Mesendoderm (in vitro differentiated cells): ENCODE results near the gene ZBTB40.
A peak's percentile ranks its signal among the peaks of the same experiment; 100 is the strongest.

ENCODE experiments used
- DNase-seq: peaks from one replicate; pipeline ENCODE4 v3.0.0; 2013
- H2AK5ac ChIP-seq: 2 replicates; pipeline ENCODE4 v1.6.1; 2013; ENCODE audit warnings: low read length, inconsistent platforms
- H2BK120ac ChIP-seq: 2 replicates; pipeline ENCODE4 v1.6.1; 2013; ENCODE audit warnings: low read depth, mild to moderate bottlenecking, low read length, moderate library complexity, mixed read lengths
- H2BK15ac ChIP-seq: replicated peaks from 2 replicates; pipeline ENCODE4 v1.6.1; 2013; ENCODE audit warnings: low read depth, mild to moderate bottlenecking, moderate library complexity
- H2BK5ac ChIP-seq: 2 replicates; pipeline ENCODE4 v1.6.1; 2013; ENCODE audit warnings: low read length, inconsistent platforms
- H3K18ac ChIP-seq: 2 replicates; pipeline ENCODE4 v1.6.1; 2013; ENCODE audit warnings: mild to moderate bottlenecking, low read length, mixed read lengths
- H3K23ac ChIP-seq: one replicate; pipeline ENCODE4 v1.6.1; 2013; ENCODE audit warnings: low read length
- H3K27ac ChIP-seq: 2 replicates; pipeline ENCODE4 v1.5.1; 2013; ENCODE audit warnings: low read depth, mild to moderate bottlenecking, inconsistent platforms, low read length, moderate library complexity
- H3K27me3 ChIP-seq: 2 replicates; pipeline ENCODE4 v1.6.1; 2013; ENCODE audit warnings: low read length, control low read depth, mild to moderate bottlenecking, inconsistent platforms; ENCODE audit not compliant: insufficient read depth, poor library complexity
- H3K36me3 ChIP-seq: 2 replicates; pipeline ENCODE4 v1.6.1; 2013; ENCODE audit warnings: low read length, inconsistent platforms; ENCODE audit not compliant: control insufficient read depth, insufficient read depth
- H3K4ac ChIP-seq: one replicate; pipeline ENCODE4 v1.6.1; 2013; ENCODE audit warnings: low read depth, mild to moderate bottlenecking, low read length, moderate library complexity
- H3K4me1 ChIP-seq: 2 replicates; pipeline ENCODE4 v1.6.1; 2013; ENCODE audit warnings: low read depth, low read length, inconsistent platforms; ENCODE audit not compliant: control insufficient read depth
- H3K4me2 ChIP-seq: 2 replicates; pipeline ENCODE4 v1.6.1; 2013; ENCODE audit warnings: low read length
- H3K4me3 ChIP-seq: 2 replicates; pipeline ENCODE4 v1.5.1; 2013; ENCODE audit warnings: mild to moderate bottlenecking, low read length
- H3K56ac ChIP-seq: one replicate; pipeline ENCODE4 v1.6.1; 2013; ENCODE audit warnings: low read length
- H3K79me1 ChIP-seq: 2 replicates; pipeline ENCODE4 v1.6.1; 2013; ENCODE audit warnings: low read length, inconsistent platforms
- H3K79me2 ChIP-seq: 2 replicates; pipeline ENCODE4 v1.6.1; 2013; ENCODE audit warnings: mild to moderate bottlenecking, low read length; ENCODE audit not compliant: control insufficient read depth, insufficient read depth
- H3K9ac ChIP-seq: 2 replicates; pipeline ENCODE4 v1.6.1; 2013; ENCODE audit warnings: low read length, inconsistent platforms
- H4K5ac ChIP-seq: one replicate; pipeline ENCODE4 v1.6.1; 2013; ENCODE audit warnings: low read length
- H4K8ac ChIP-seq: one replicate; pipeline ENCODE4 v1.6.1; 2013; ENCODE audit warnings: low read depth, mild to moderate bottlenecking, control low read depth, low read length, moderate library complexity
- WGBS: extraction: QIAGEN DNeasy Blood & Tissue Kit; methylation state at CpG from one replicate; pipeline ENCODE4 v1.1.7; 2013; ENCODE audit warnings: low lambda C conversion rate, missing lambda C conversion rate; ENCODE audit not compliant: insufficient coverage; ENCODE audit errors: extremely low coverage; 5-methylcytosine and 5-hydroxymethylcytosine counted together

ZBTB40 gene

DNA sequence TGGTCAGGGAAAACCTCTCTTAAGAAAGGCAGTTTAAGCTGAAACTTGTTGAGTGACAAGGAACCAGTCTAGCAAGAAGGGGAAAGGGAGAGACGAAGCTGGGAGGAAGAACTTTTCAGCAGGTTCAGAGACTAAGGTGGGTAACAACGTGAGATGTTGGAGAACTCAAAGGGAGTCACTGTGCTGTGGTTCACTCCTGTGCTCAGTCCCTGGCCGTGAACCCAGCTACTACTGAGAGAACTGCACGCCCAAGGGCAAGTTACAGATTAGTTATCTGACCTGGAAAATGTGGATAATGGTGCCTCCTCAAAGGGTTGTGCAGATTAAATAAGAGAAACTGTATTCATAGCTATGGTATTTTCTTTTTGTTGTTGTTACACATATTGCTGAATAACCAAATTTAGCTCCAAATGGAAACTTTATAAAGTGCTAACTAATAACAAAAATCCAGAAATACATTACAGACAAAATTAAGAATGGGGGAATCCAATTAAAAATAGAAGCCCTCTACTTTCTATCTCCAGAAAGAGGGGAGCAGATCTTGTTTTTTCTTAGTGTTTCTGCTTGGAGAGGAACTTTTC lies 2.9 kb downstream of the ZBTB40 start:
- no peak overlapping the region for H3K23ac ChIP-seq
- peaks cover 4% of the 10 kb centered on the region for H3K79me1 ChIP-seq
- H3K18ac ChIP-seq: no peak overlapping the region
- H3K79me2 ChIP-seq: peaks cover 9% of the 10 kb centered on the region
- WGBS: no CpG with 5 or more reads among the region's 4 CpGs
- H3K4me1 ChIP-seq: no peaks in the 10 kb centered on the region
- no peak overlapping the region for H3K4me3 ChIP-seq
- no peak overlapping the region for H4K5ac ChIP-seq
- no peak overlapping the region for H3K4ac ChIP-seq
- H2BK5ac ChIP-seq: no peak overlapping the region
- no peak for DNase-seq
- H2BK120ac ChIP-seq: no peak overlapping the region
- no peak overlapping the region for H3K27ac ChIP-seq
- no peak overlapping the region for H2BK15ac ChIP-seq
- H3K9ac ChIP-seq: peak overlapping the region; percentile 9
- H3K4me2 ChIP-seq: no peak overlapping the region
- H3K27me3 ChIP-seq: no peaks in the 10 kb centered on the region
- peak overlapping the region; percentile 35 for H3K56ac ChIP-seq
- H2AK5ac ChIP-seq: no peak overlapping the region
- no peaks in the 10 kb centered on the region for H3K36me3 ChIP-seq
- H4K8ac ChIP-seq: no peak overlapping the region

DNA sequence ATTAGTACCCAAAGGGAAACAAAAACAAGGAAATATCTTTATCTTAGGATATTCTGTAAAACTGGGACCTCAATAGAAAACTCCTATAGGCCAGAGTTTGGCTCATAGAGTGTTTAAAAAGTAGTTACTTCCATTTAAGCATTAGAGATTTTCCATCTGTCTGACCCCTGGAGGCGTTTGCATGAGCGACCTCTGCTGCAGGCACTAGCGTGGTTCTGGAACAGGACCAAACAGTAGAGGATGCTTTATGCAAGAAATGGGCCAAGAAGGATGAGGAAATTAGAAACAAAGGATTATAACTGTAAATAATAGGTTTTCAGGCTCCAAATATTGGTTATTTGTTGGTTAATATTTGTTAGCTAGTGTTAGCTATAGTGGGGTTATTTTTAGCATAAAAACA lies 5.7 kb downstream of the ZBTB40 start:
- Histone ChIP-seq H3K27ac (no peak overlapping the region), H2BK15ac (no peak overlapping the region), H2BK5ac (no peak overlapping the region), H3K23ac (no peak overlapping the region), H2BK120ac (no peak overlapping the region), H3K79me2 (peaks cover 12% of the 10 kb centered on the region), H3K4me3 (no peak overlapping the region), H3K18ac (no peak overlapping the region), H2AK5ac (no peak overlapping the region), H4K5ac (no peak overlapping the region), H3K56ac (no peak overlapping the region), H3K4me1 (no peaks in the 10 kb centered on the region), H3K27me3 (no peaks in the 10 kb centered on the region), H3K9ac (no peak overlapping the region), H3K36me3 (no peaks in the 10 kb centered on the region), H3K4ac (no peak overlapping the region), H3K4me2 (no peak overlapping the region), H4K8ac (no peak overlapping the region), H3K79me1 (peaks cover 7% of the 10 kb centered on the region)
- DNase-seq: no peak
- no CpG with 5 or more reads among the region's 3 CpGs for WGBS

DNA sequence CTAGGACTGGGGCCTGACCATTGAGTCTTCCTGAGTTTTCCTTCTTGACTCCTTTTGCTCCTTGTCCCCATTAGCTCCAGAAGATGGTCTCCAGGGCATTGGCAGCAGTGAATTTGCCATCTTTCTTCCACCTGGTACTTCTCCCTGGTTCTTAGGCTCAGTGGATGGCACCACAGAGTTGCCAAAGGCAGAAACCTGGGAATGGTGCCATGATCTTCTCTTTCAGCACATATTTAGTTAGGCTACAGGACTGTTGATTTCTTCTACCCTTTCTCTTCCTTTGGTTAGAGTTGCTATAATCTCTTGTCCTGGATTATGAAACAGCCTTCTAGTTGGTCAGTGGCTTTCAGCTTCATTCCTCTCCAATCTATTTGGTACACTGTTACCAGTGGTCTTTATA lies 6.2 kb downstream of the ZBTB40 start:
- H3K4me1 ChIP-seq: no peaks in the 10 kb centered on the region
- H3K18ac ChIP-seq: no peak overlapping the region
- H3K4ac ChIP-seq: no peak overlapping the region
- no peak overlapping the region for H4K5ac ChIP-seq
- H3K79me1 ChIP-seq: peaks cover 7% of the 10 kb centered on the region
- H3K4me2 ChIP-seq: no peak overlapping the region
- no peak overlapping the region for H3K56ac ChIP-seq
- H3K4me3 ChIP-seq: no peak overlapping the region
- H4K8ac ChIP-seq: no peak overlapping the region
- no peak overlapping the region for H2BK5ac ChIP-seq
- H3K36me3 ChIP-seq: no peaks in the 10 kb centered on the region
- H3K23ac ChIP-seq: no peak overlapping the region
- H2BK15ac ChIP-seq: no peak overlapping the region
- H2AK5ac ChIP-seq: no peak overlapping the region
- H3K27ac ChIP-seq: no peak overlapping the region
- H3K9ac ChIP-seq: no peak overlapping the region
- no peak overlapping the region for H2BK120ac ChIP-seq
- no peaks in the 10 kb centered on the region for H3K27me3 ChIP-seq
- no peak for DNase-seq
- peaks cover 12% of the 10 kb centered on the region for H3K79me2 ChIP-seq

DNA sequence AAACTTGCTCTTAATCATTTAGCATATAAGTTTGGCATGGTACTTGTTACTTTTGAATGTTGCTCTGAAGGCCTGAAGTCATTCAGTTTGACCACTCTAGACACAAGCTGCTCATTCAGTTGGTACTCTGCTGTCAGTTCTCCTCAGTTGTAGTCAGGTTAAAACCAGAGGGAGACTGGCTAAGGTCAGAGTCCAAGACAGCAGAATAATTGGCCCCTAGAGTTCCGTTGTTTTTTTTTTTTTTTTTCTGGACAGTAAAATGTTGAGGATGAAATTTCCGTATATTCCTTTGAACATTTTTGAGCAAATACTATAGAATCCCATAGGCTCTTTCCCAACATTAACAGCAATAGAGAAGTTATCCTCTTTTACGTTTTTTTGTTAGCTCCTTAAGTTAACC lies 9.4 kb downstream of the ZBTB40 start:
- Histone ChIP-seq H4K8ac (no peak overlapping the region), H3K9ac (no peak overlapping the region), H3K4me1 (no peaks in the 10 kb centered on the region), H3K36me3 (no peaks in the 10 kb centered on the region), H3K23ac (no peak overlapping the region), H3K56ac (no peak overlapping the region), H2AK5ac (no peak overlapping the region), H3K4me2 (no peak overlapping the region), H4K5ac (no peak overlapping the region), H2BK15ac (no peak overlapping the region), H2BK120ac (no peak overlapping the region), H3K79me2 (peaks cover 10% of the 10 kb centered on the region), H3K27me3 (no peaks in the 10 kb centered on the region), H3K4ac (no peak overlapping the region), H2BK5ac (no peak overlapping the region), H3K79me1 (peaks cover 7% of the 10 kb centered on the region), H3K27ac (no peak overlapping the region), H3K18ac (no peak overlapping the region), H3K4me3 (no peak overlapping the region)
- no CpG with 5 or more reads among the region's 3 CpGs for WGBS
- DNase-seq: no peak

DNA sequence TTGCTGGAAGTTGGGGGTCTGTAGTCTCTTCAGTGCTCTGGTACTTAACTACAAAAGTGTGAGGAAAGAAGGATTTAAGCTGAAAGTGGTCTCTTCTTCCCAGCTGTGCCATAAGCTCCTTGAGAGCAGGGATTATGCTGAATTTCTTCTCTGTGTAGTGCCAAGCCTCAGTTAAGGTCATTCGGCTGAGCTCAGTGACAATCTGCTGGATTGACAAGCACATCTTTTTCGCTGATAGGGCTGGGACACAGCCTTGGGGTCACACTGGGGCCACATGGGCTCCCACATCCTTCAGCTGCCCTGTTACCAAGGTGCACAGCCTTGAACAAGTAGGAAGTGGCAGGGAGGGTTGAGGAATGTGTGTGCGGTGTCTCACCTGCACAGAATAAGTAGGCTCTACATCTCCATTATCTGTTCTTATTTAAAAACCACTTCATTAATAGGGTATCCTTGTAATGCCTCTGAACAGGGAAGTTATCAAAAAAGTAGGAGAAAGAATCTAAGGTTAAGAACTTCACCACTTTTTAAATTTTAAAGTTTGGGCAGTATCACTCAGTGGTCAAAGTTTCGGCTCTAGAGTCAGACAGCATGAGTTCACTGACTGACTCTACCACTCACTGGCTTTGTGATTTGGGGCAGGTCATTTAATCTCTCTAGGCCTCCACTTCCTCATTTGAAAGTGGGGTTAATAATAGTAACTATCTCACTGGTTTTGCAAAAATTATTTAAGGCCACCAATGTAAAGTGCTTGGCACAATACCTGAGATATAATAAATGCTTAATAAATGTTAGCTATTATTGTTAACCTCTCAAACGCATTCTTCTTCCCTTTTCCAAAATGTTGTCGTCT lies 10.3 kb downstream of the ZBTB40 start:
- Histone ChIP-seq H2BK5ac (no peak overlapping the region), H3K18ac (no peak overlapping the region), H3K79me2 (peaks cover 12% of the 10 kb centered on the region), H4K5ac (no peak overlapping the region), H2BK15ac (no peak overlapping the region), H2AK5ac (no peak overlapping the region), H3K4me3 (no peak overlapping the region), H3K27ac (no peak overlapping the region), H3K23ac (no peak overlapping the region), H3K9ac (no peak overlapping the region), H3K4me2 (no peak overlapping the region), H3K27me3 (no peaks in the 10 kb centered on the region), H2BK120ac (no peak overlapping the region), H4K8ac (no peak overlapping the region), H3K56ac (no peak overlapping the region), H3K4ac (no peak overlapping the region), H3K36me3 (no peaks in the 10 kb centered on the region), H3K4me1 (no peaks in the 10 kb centered on the region), H3K79me1 (peaks cover 7% of the 10 kb centered on the region)
- DNase-seq: no peak
- WGBS: no CpG with 5 or more reads among the region's 6 CpGs
